Dendritic cell treated with granulocyte-macrophage colony-stimulating factor and Interleukin-4, amounts not matched to agents 40 ng/mL and 50 ng/mL, for 4 days (primary cell): Measurements from ENCODE around the gene CWF19L1.
A peak's percentile ranks its signal among the peaks of the same experiment; 100 is the strongest.
"Not testable (repeated sequence)": the region's sequence is repeated elsewhere in the genome, so short reads cannot be mapped to it uniquely, and the experiment has no call there.

Source experiments
- H3K27ac Mint-ChIP-seq: one replicate; pipeline ENCODE4 v1.8.0; 2022; ENCODE audit warnings: mild to moderate bottlenecking, mixed read lengths
- H3K27me3 Mint-ChIP-seq: one replicate; pipeline ENCODE4 v1.8.0; 2022; ENCODE audit warnings: mild to moderate bottlenecking, mixed read lengths
- H3K36me3 Mint-ChIP-seq: one replicate; pipeline ENCODE4 v1.8.0; 2022; ENCODE audit warnings: low read depth, mixed read lengths
- H3K4me1 Mint-ChIP-seq: one replicate; pipeline ENCODE4 v1.8.0; 2022; ENCODE audit warnings: low read depth, mixed read lengths
- H3K4me3 Mint-ChIP-seq: one replicate; pipeline ENCODE4 v1.8.0; 2022; ENCODE audit warnings: mild to moderate bottlenecking, moderate library complexity, mixed read lengths
- H3K9me3 Mint-ChIP-seq: one replicate; pipeline ENCODE4 v1.8.0; 2022; ENCODE audit warnings: mixed read lengths
- intact Hi-C: fragments of 100-400 bp; cut with micrococcal nuclease; formaldehyde crosslinking; loops from one replicate; pipeline ENCODE4 v1.15.0; 2022

CWF19L1 gene

GRCh38 chr10:100267239-100268104 lies at the start of gene CWF19L1:
TSS of gene CWF19L1 (minus strand) at chr10:100267638. CDS start at chr10:100267593, 45 bp downstream.
- no peaks in the 10 kb centered on the region for H3K27me3 Mint-ChIP-seq
- intact Hi-C loops = no loop called here
- H3K9me3 Mint-ChIP-seq = no peaks in the 10 kb centered on the region
- peaks cover 30% of the 10 kb centered on the region for H3K4me1 Mint-ChIP-seq
- H3K4me3 Mint-ChIP-seq = peak within 1 kb of the TSS; percentile 100
- peak within 1 kb of the TSS; percentile 98 for H3K27ac Mint-ChIP-seq
- H3K36me3 Mint-ChIP-seq = peaks cover 33% of the 10 kb centered on the region

GRCh38 chr10:100315615-100316014 lies 48.2 kb upstream of the CWF19L1 start:
- peaks cover 49% of the 10 kb centered on the region for H3K27me3 Mint-ChIP-seq
- no peaks in the 10 kb centered on the region for H3K9me3 Mint-ChIP-seq
- intact Hi-C loops = no loop called here
- no peaks in the 10 kb centered on the region for H3K36me3 Mint-ChIP-seq
- peaks cover 6% of the 10 kb centered on the region for H3K4me1 Mint-ChIP-seq
- no peak overlapping the region for H3K4me3 Mint-ChIP-seq
- H3K27ac Mint-ChIP-seq = no peak overlapping the region

- Mint-ChIP-seq H3K27me3 (peaks cover 46% of the 10 kb centered on the region), H3K4me3 (no peak overlapping the region), H3K27ac (no peak overlapping the region), H3K9me3 (no peaks in the 10 kb centered on the region), H3K4me1 (peaks cover 6% of the 10 kb centered on the region), H3K36me3 (no peaks in the 10 kb centered on the region)
- intact Hi-C loops = no loop called here
These were observed 43.9 kb upstream of the CWF19L1 start for GRCh38 chr10:100311298-100311697.

DNA sequence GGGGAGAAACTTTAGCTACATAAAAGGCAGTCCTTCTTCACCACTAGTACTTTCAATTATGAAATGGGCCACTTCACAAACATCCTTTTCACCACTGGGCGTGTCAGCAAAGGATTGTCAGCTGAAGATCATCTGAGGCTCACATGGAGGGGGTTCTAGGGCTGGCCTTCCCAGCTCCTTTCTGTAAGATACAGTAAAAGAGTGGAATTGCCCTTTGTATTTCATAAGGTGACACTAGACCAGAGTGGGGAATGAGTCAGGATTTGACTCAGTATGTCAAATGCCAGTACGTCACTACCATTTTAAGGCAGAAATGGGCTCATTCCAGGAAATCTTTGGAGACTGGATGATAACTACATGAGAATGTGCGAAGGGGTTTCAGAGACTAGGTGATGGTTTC lies 40.2 kb upstream of the CWF19L1 start:
- Mint-ChIP-seq H3K27me3 (peaks cover 55% of the 10 kb centered on the region), H3K27ac (no peak overlapping the region), H3K4me3 (no peak overlapping the region), H3K4me1 (no peaks in the 10 kb centered on the region), H3K9me3 (no peaks in the 10 kb centered on the region), H3K36me3 (no peaks in the 10 kb centered on the region)
- intact Hi-C loops = no loop called here

DNA sequence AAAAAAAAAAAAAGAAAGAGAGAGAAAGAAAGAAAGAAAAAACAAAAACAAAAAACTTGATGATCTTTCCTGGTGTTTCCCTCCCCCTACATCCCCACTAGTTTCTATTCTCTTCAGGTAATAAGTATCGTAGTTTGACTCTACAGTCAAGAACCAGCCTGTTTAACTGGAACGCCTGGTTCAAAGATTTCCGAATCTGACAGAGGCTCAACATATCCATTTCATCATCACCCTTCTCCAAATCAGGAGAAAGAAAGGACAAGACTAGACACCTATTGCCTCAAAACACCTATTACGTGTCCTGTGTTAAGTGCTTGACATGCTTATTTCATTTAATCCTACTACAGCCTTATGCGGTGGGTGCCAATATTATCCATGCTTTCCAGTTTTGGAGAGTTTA lies 39.4 kb upstream of the CWF19L1 start:
- Mint-ChIP-seq H3K4me3 (no peak overlapping the region), H3K27me3 (peaks cover 51% of the 10 kb centered on the region), H3K27ac (no peak overlapping the region), H3K36me3 (no peaks in the 10 kb centered on the region), H3K9me3 (no peaks in the 10 kb centered on the region), H3K4me1 (no peaks in the 10 kb centered on the region)
- intact Hi-C loops = no loop called here

DNA sequence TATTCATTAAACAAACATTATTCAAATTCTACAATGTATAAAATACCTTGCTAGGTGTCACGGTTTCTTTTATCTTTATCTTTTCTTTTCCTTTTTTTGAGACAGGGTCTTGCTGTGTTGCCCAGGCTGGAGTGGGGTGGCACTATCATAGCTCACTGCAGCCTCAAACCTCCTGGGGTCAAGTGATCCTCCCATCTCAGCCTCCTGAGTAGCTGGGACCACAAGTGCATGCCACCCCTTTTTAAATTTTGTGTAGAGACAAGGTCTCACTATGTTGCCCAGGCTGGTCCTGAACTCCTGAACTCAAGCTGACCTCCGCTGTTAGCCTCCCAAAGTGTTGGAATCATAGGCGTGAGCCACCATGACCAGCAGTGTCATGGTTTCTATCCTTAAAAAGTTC lies 37.0 kb upstream of the CWF19L1 start:
- intact Hi-C loops = loop anchor here (1.0 kb wide), 1 partner anchor 128 kb away; no protein-coding TSS in a partner anchor
- Mint-ChIP-seq H3K9me3 (no peaks in the 10 kb centered on the region), H3K4me3 (no peak overlapping the region), H3K36me3 (no peaks in the 10 kb centered on the region), H3K27me3 (peaks cover 48% of the 10 kb centered on the region), H3K4me1 (no peaks in the 10 kb centered on the region), H3K27ac (no peak overlapping the region)

DNA sequence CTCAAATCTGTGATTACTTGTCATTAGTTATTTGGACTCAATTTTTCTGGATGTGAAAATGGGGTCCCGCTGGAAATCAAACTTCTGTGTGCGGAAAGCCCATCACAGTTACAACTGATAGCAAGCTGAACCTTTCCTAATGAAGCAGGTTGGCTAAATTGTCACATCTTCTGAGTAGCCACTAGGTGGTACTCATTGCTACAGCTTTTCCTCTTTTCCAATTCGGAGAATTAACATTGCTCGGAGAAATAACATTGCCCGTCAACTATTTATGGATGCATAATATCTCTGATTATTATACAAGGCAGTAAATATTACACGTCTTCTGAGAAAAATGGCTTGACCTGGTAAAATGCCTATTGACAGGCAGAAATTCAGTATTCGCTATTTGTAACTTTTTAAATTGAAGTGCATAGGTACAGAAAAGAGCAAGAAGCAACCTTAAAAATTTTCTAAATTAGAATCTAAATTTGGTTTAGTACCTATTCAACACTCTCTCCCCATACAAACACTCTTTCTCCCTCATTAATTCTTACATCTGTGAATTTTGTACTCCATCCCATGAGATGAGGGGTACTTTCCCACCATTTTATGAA lies 36.4 kb upstream of the CWF19L1 start:
- Mint-ChIP-seq H3K4me1 (no peaks in the 10 kb centered on the region), H3K36me3 (no peaks in the 10 kb centered on the region), H3K9me3 (no peaks in the 10 kb centered on the region), H3K27ac (no peak overlapping the region), H3K27me3 (peaks cover 49% of the 10 kb centered on the region), H3K4me3 (no peak overlapping the region)
- intact Hi-C loops = loop anchor here (1.0 kb wide), 1 partner anchor 128 kb away; no protein-coding TSS in a partner anchor

DNA sequence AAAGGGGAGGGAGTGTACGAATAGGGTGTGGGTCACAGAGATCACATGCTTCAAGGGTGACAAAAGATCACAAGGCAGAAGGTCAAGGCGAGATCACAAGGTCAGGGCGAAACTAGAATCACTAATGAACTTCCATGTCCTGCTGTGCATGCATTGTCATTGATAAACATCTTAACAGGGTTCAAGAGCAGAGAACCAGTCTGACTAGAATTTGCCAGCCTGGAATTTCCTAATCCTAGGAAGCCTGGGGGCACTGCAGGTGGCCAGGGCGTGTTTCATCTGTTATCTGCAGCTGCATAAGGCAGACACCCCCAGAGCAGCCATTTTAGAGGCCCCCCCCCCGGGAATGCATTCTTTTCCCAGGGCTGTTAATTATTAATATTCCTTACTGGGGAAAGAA lies 33.7 kb upstream of the CWF19L1 start:
- Mint-ChIP-seq H3K27me3 (peaks cover 50% of the 10 kb centered on the region), H3K4me1 (peaks cover 19% of the 10 kb centered on the region)
- H3K36me3 Mint-ChIP-seq, intact Hi-C loops, H3K9me3 Mint-ChIP-seq, H3K27ac Mint-ChIP-seq, H3K4me3 Mint-ChIP-seq: not testable (repeated sequence)

DNA sequence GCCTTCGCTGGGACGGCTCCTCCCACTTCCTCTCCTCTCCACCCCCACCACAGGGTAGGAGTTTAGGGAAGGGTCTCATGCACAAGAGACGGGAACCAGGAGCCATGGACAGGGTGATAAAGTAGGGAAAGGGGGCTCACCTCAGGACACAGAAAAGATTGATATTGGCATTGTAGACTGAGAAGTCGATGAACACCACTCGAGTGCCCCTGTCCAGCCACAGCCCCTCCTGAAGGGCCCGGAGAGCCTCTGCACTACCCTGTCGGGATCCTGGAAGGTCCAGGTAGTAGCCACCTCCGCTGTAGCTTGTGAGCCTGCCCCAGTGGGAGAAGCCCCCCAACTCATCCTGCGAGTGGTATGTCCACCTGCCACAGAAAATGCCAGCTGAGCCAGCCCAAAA lies 29.8 kb upstream of the CWF19L1 start:
- Mint-ChIP-seq H3K9me3 (no peaks in the 10 kb centered on the region), H3K27ac (no peak overlapping the region), H3K4me1 (peaks cover 31% of the 10 kb centered on the region), H3K27me3 (peaks cover 43% of the 10 kb centered on the region), H3K4me3 (no peak overlapping the region), H3K36me3 (no peaks in the 10 kb centered on the region)
- intact Hi-C loops = no loop called here

DNA sequence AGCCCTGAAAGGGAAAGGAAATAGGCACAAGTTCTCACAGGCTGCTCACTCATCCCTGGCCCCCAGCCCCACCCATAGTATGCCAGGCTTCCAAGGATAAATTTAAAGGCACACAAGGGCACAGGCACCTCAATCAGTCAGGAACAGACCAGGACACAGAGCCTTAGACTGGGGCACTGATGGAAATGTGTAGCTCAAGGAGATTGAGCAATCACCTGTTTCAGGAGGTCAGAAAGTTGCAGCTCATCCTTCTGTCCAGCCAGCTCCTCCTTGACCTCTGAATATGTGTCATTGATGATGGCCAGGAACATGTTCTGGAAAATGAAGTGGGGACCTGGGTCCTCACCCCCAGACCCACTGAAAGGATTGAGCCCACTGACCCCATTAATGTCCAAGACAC lies 25.6 kb upstream of the CWF19L1 start:
- intact Hi-C loops = loop anchor here (5.0 kb wide), 1 partner anchor 49 kb away; no protein-coding TSS in a partner anchor
- Mint-ChIP-seq H3K27me3 (peaks cover 21% of the 10 kb centered on the region), H3K4me1 (peaks cover 56% of the 10 kb centered on the region), H3K9me3 (no peaks in the 10 kb centered on the region), H3K4me3 (no peak overlapping the region), H3K27ac (no peak overlapping the region), H3K36me3 (no peaks in the 10 kb centered on the region)

DNA sequence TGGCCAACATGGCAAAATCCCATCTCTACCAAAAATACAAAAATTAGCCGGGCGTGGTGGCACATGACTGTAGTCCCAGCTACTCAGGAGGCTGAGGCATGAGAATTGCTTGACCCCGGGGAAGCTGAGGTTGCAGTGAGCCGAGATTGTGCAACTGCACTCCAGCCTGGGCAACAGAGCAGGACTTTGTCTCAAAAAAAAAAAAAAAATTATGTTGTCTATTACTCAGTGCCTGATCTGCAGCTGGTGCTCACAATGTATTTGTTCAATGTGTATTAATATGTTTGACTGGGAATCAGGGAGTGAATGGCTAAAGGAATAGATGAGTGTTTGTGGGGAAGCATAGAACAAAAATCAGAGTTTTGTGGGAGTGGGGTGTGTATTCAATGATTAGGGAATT lies 24.9 kb upstream of the CWF19L1 start:
- not testable (repeated sequence) for H3K36me3 Mint-ChIP-seq, H3K9me3 Mint-ChIP-seq, H3K4me3 Mint-ChIP-seq
- H3K4me1 Mint-ChIP-seq = peaks cover 53% of the 10 kb centered on the region
- intact Hi-C loops = loop anchor here (5.0 kb wide), 1 partner anchor 50 kb away; no protein-coding TSS in a partner anchor
- peak overlapping the region; percentile 78 for H3K27ac Mint-ChIP-seq
- H3K27me3 Mint-ChIP-seq = peaks cover 18% of the 10 kb centered on the region

- Mint-ChIP-seq H3K4me1 (peaks cover 49% of the 10 kb centered on the region), H3K27ac (peak overlapping the region; percentile 78), H3K4me3 (no peak overlapping the region), H3K36me3 (peaks cover 4% of the 10 kb centered on the region), H3K27me3 (peaks cover 12% of the 10 kb centered on the region), H3K9me3 (no peaks in the 10 kb centered on the region)
- intact Hi-C loops = loop anchor here (5.0 kb wide), 1 partner anchor 51 kb away; no protein-coding TSS in a partner anchor
These were observed 23.9 kb upstream of the CWF19L1 start for GRCh38 chr10:100291356-100291755.

- Mint-ChIP-seq H3K27ac (peak overlapping the region; percentile 42), H3K9me3 (no peaks in the 10 kb centered on the region), H3K36me3 (peaks cover 21% of the 10 kb centered on the region), H3K4me1 (peaks cover 57% of the 10 kb centered on the region), H3K4me3 (no peak overlapping the region), H3K27me3 (no peaks in the 10 kb centered on the region)
- intact Hi-C loops = loop anchor here (5.0 kb wide), 1 partner anchor 53 kb away; no protein-coding TSS in a partner anchor
These were observed 22.2 kb upstream of the CWF19L1 start for GRCh38 chr10:100289641-100290040.

GRCh38 chr10:100288196-100288595 lies 20.8 kb upstream of the CWF19L1 start:
- Mint-ChIP-seq H3K36me3 (peaks cover 24% of the 10 kb centered on the region), H3K9me3 (no peaks in the 10 kb centered on the region), H3K27ac (no peak overlapping the region), H3K4me1 (peaks cover 60% of the 10 kb centered on the region), H3K4me3 (no peak overlapping the region), H3K27me3 (no peaks in the 10 kb centered on the region)
- intact Hi-C loops = no loop called here
